Right atrium auricular region (tissue), 2 donors: ENCODE results near the gene SERPINA4. TPM values are rescaled to one million over a fixed set of nuclear protein-coding genes. Genes with fewer than 3 reads are reported as not detected.

Experiments used
- DNase-seq: peaks from one replicate; pipeline ENCODE4 v3.0.0-alpha.2; 2019; ENCODE audit warnings: low spot score
- H3K27ac ChIP-seq, 2 donors: fragments of 200-600 bp; sonication (generic); 1 replicate in 1 of 2; 2 replicates in 1 of 2; pipeline ENCODE4 v1.5.1; 2016 to 2019
- H3K27me3 ChIP-seq, 2 donors: fragments of 200-600 bp; sonication (generic); one replicate each; pipeline versions ENCODE4 v1.5.1 to v1.6.0; 2017 to 2019
- H3K36me3 ChIP-seq: fragments of 200-600 bp; sonication (generic); one replicate; pipeline ENCODE4 v1.5.1; 2016
- H3K4me1 ChIP-seq, 2 donors: fragments of 200-600 bp; sonication (generic); one replicate each; pipeline versions ENCODE4 v1.5.1 to v1.6.0; 2017 to 2019
- H3K4me3 ChIP-seq, 2 donors: fragments of 200-600 bp; sonication (generic); 1 replicate in 1 of 2; 2 replicates in 1 of 2; pipeline ENCODE4 v1.5.1; 2017 to 2019; ENCODE audit warnings: mild to moderate bottlenecking in 1 of 2, moderate library complexity in 1 of 2
- H3K9me3 ChIP-seq, 2 donors: fragments of 200-600 bp; sonication (generic); one replicate each; pipeline ENCODE4 v1.5.1; 2019
- total RNA-seq, 2 donors: library from RNA; depleted of rRNA; stranded (reverse); fragments of >200 nt; gene quantifications; one replicate each; pipeline ENCODE4 v1.1.0, GENCODE V29; 2016
- TF ChIP-seq, protein P1 (sequence below), 2 donors: fragments of 200-600 bp; sonication (generic); IDR thresholded peaks; one replicate each; pipeline ENCODE4 v1.5.1; 2019; ENCODE audit warnings: antibody characterized with exemption in 2 of 2

SERPINA4 gene
- total RNA-seq, 2 donors from 2014 or later: not detected

DNA sequence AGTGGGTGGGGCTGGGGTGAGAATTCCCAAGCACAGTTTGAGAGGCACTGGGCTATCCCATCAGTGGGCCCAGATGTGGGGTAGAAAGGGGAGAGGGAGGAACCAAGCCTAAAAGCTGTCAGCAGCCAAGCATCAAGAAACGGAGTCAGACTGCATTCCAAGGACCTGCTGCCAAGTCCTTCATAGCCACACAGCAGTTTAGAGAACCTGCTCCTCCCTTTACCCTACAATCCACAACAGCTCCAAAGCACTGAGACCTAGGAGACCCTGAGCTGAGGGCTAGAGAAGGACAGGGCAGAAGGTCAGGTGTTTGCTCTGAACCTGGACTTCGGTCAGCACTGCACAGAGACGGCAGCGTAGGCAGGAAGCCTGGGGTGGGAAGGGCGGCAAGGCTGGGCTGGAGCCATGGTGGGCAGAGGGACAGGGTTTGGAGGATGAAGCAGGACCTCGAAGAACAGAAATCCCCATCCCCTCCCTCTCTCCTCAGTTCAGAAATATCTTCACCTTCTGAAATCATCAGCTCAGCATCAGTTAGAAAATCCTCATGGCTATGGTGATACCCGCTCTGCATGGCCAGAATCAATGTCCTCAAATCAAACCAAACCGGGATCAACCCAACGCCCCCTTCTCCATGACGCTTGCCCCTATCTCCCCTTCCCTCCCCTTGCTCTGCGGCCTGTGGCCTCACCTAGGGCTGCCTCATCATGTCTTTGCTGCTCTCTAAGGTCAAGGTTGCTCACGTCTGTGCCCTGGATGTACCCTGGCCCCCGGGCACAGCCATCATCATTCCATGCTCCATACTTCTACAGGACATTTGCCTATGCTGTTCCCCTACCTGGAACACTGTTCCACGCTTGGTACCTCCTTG is 12.9 kb upstream of the SERPINA4 start:
- TF ChIP-seq, protein P1, sequence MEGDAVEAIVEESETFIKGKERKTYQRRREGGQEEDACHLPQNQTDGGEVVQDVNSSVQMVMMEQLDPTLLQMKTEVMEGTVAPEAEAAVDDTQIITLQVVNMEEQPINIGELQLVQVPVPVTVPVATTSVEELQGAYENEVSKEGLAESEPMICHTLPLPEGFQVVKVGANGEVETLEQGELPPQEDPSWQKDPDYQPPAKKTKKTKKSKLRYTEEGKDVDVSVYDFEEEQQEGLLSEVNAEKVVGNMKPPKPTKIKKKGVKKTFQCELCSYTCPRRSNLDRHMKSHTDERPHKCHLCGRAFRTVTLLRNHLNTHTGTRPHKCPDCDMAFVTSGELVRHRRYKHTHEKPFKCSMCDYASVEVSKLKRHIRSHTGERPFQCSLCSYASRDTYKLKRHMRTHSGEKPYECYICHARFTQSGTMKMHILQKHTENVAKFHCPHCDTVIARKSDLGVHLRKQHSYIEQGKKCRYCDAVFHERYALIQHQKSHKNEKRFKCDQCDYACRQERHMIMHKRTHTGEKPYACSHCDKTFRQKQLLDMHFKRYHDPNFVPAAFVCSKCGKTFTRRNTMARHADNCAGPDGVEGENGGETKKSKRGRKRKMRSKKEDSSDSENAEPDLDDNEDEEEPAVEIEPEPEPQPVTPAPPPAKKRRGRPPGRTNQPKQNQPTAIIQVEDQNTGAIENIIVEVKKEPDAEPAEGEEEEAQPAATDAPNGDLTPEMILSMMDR (IDR thresholded peaks at IDR 0.05): no peak
- Histone ChIP-seq H3K9me3 (peaks cover 0 to 4% of the 10 kb centered on the region in 2 donors), H3K36me3 (no peaks in the 10 kb centered on the region), H3K4me1 (no peaks in the 10 kb centered on the region), H3K27me3 (no peaks in the 10 kb centered on the region), H3K27ac (no peak overlapping the region), H3K4me3 (no peak overlapping the region)
- peak; percentile 30 for DNase-seq

DNA sequence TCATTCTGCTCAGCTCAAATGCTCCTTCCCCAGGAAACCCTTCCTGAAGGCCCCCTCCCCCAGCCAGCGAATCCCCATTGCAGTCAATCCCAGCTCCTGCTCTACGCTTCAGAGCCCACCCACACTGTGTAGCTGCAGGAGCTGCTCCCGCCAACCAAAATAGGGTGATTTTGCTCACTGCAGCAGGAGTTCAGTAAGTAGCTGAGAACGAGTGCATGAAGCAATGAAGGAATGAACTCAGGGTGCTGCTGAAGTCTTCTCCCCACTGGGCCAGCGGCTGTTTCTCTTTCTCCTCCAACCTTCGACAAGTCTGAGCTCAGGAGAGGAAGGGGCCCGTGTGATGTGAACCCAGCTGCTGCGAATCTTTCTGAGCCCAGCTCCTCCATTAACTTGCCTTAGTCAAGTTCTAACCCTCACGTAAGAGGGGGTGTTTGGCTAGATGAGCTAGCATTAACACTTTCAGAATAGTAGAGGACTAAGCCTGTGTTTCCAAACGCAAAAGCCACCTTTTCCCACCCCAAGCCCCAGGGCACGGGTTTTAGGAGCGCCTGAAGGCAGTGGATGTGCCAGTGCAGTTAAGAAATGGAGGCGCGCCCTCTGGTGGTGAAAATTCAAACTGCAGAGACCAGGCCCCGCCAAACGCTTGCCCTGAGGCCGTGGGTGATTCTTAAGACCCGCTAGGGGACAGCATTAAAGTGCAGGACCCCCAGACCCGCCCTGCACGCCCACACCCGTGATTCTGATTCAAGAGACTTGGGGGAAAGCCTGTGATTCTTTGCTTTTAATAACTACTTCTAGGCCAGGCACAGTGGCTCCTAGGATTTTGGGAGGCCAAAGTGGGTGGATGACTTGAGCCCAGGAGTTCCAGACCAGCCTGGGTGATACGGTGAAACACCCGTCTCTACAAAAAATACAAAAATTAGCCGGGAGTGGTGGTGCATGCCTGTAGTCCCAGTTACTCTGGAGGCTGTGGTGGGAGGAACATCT is 11.9 kb upstream of the SERPINA4 start:
- Histone ChIP-seq H3K9me3 (peaks cover 0 to 9% of the 10 kb centered on the region in 2 donors), H3K27ac (no peak overlapping the region), H3K4me1 (no peaks in the 10 kb centered on the region), H3K27me3 (no peaks in the 10 kb centered on the region), H3K36me3 (no peaks in the 10 kb centered on the region), H3K4me3 (no peak overlapping the region)
- peak; percentile 78 for DNase-seq
- TF ChIP-seq, protein P1 (IDR thresholded peaks at IDR 0.05): peak; percentile 92 to 97

DNA sequence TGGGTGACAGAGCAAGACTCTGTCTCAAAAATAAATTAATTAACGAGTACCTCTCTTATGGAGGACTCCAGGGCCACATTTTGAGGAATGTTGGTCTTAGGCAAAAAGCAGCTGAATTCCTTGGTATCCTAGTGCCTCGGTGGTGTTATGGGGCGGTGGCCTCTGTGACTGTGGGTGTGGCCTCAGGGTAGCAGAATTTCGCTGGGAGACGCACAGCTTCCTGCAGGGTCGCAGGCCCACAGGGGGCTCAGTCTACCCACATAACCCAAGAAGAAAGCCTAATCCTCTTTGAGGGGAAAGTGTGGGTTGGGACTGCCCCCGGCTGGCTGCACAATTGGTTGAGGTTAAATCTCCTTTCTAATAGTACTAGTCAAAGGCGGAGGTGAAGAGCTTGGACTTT is 11.2 kb upstream of the SERPINA4 start:
- Histone ChIP-seq H3K4me1 (no peaks in the 10 kb centered on the region), H3K36me3 (no peaks in the 10 kb centered on the region), H3K4me3 (no peak overlapping the region), H3K9me3 (peaks cover 0 to 16% of the 10 kb centered on the region in 2 donors), H3K27me3 (no peaks in the 10 kb centered on the region), H3K27ac (no peak overlapping the region)
- DNase-seq: no peak
- TF ChIP-seq, protein P1 (IDR thresholded peaks at IDR 0.05): no peak

DNA sequence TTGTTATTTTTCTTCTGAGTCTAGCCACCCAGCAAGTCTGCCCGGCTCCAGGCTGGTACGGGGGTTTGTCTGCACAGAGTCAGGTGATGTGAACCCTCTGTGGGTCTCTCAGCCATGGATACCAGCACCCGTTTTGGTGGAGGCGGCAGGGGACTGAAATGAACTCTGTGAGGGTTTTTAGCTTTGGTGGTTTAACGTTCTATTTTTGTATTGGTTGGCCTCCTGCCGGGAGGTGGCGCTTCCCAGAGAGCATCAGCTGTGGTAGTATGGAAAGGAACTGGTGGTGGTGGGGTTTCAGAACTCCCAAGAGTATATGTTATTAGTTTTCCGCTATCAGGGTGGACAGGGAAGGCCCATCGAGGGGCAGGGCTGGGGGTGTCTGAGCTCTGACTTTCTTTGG is 5.3 kb upstream of the SERPINA4 start:
- DNase-seq: no peak
- Histone ChIP-seq H3K36me3 (no peaks in the 10 kb centered on the region), H3K4me3 (no peak overlapping the region), H3K27ac (no peak overlapping the region), H3K9me3 (peaks cover 0 to 23% of the 10 kb centered on the region in 2 donors), H3K4me1 (no peaks in the 10 kb centered on the region), H3K27me3 (no peaks in the 10 kb centered on the region)
- TF ChIP-seq, protein P1 (IDR thresholded peaks at IDR 0.05): no peak

DNA sequence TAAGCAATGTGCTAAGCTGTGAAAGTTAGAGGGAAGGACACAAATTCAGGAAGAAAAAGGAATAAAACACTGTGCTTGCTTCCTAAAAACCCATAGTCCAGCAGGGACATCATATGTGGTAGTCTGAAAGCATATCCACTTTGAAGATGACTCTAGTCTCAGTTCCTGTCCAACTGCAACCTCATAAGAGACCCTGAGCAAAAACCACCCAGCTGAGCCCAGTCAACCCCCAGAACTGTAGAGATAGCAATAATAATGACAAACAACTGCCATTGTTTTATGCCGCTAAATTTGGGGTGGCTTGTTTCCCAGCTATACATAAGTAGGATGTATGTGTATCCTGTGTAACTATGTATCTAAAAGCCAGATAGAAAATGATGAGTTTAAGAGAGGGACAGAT is 3.9 kb upstream of the SERPINA4 start:
- no peak for DNase-seq

More for the DNA sequence above, 3.9 kb upstream of the SERPINA4 start:
- Histone ChIP-seq H3K36me3 (no peaks in the 10 kb centered on the region), H3K27ac (no peak overlapping the region), H3K9me3 (peaks cover 0 to 23% of the 10 kb centered on the region in 2 donors), H3K4me1 (no peaks in the 10 kb centered on the region), H3K27me3 (no peaks in the 10 kb centered on the region), H3K4me3 (no peak overlapping the region)
- TF ChIP-seq, protein P1 (IDR thresholded peaks at IDR 0.05): no peak
